A549 (cell line): ENCODE data around the gene NDUFAF2. TPM values are rescaled to one million over a fixed set of nuclear protein-coding genes. Genes with fewer than 3 reads are reported as not detected.
A peak's percentile ranks its signal among the peaks of the same experiment; 100 is the strongest.

ENCODE experiments used
- ATAC-seq, 2 experiments: fragments of 200-7000 bp in 1 of 2; fragments of >200 bp in 1 of 2; cut with Nextera tagmentation in 1 of 2; cut with Tn5 transposase in 1 of 2; 3 replicates each; pipeline versions ENCODE4 v1.8.0 to v1.9.1; 2018 to 2020; ENCODE audit warnings: mild to moderate bottlenecking in 1 of 2, moderate library complexity in 1 of 2
- CTCF ChIA-PET: fragments of 300-600 bp; sonication (Branson Sonifier 250); formaldehyde crosslinking; extraction: SDS; loops from one replicate; lab custom pipeline; 2021; ENCODE audit warnings: antibody characterized with exemption, inconsistent platforms; lab: Yijun Ruan, JAX
- POLR2A ChIA-PET: fragments of 350-600 bp; formaldehyde crosslinking; extraction: SDS; loops from one replicate; lab custom pipeline; 2021; ENCODE audit warnings: antibody characterized with exemption, inconsistent platforms; lab: Yijun Ruan, JAX
- DNase-seq, 2 experiments: peaks; one replicate each; pipeline versions ENCODE4 v3.0.0 to v3.0.0-alpha.2; 2011 to 2016; ENCODE audit warnings: low read depth in 1 of 2, low spot score in 1 of 2
- FAIRE-seq: peaks from 2 replicates; lab custom pipeline; 2011; peaks lifted over from hg19 to GRCh38; lab: Jason Lieb, UNC
- H3K27ac ChIP-seq, 2 experiments: fragments of >200 bp; sonication (Bioruptor Twin); formaldehyde crosslinking; 3 replicates each; pipeline ENCODE4 v1.5.1; 2016 to 2017
- H3K4me1 ChIP-seq: fragments of >200 bp; sonication (Bioruptor Twin); formaldehyde crosslinking; 3 replicates; pipeline ENCODE4 v1.6.1; 2016
- H3K4me2 ChIP-seq: fragments of >200 bp; sonication (Bioruptor Twin); formaldehyde crosslinking; 3 replicates; pipeline ENCODE4 v1.6.1; 2016
- H3K4me3 ChIP-seq: fragments of >200 bp; sonication (Bioruptor Twin); formaldehyde crosslinking; 3 replicates; pipeline ENCODE4 v1.5.1; 2016
- H3K9me3 ChIP-seq: fragments of >200 bp; sonication (Bioruptor Twin); formaldehyde crosslinking; 3 replicates; pipeline ENCODE4 v1.6.1; 2016
- CBX8 ChIP-seq: fragments of 200-600 bp; sonication (generic); IDR thresholded peaks from 2 replicates; pipeline ENCODE4 v1.6.1; 2016
- CHD2 ChIP-seq: fragments of 150-350 bp; IDR thresholded peaks from 2 replicates; pipeline ENCODE4 v1.6.1; 2014; ENCODE audit warnings: low read length; ENCODE audit not compliant: partially characterized antibody
- EP300 ChIP-seq, 2 experiments: fragments of >200 bp; sonication (Bioruptor Twin); formaldehyde crosslinking; IDR thresholded peaks; 2 replicates in 1 of 2; 3 replicates in 1 of 2; pipeline ENCODE4 v1.6.1; 2016 to 2017
- MAFK ChIP-seq: fragments of 450-650 bp; IDR thresholded peaks from 2 replicates; pipeline ENCODE4 v1.6.1; 2014; ENCODE audit not compliant: partially characterized antibody
- PHF8 ChIP-seq: fragments of 200-600 bp; sonication (generic); IDR thresholded peaks from 2 replicates; pipeline ENCODE4 v1.6.1; 2016; ENCODE audit warnings: low read depth, mild to moderate bottlenecking, antibody characterized with exemption, moderate library complexity, borderline replicate concordance
- RAD21 ChIP-seq, 2 experiments: fragments of >200 bp in 1 of 2; sonication (Bioruptor Twin) in 1 of 2; formaldehyde crosslinking in 1 of 2; IDR thresholded peaks in 1 of 2; conservative IDR thresholded peaks in 1 of 2; 2 replicates in 1 of 2; 3 replicates in 1 of 2; pipeline ENCODE4 v1.6.1; 2012 to 2018; ENCODE audit warnings: inconsistent platforms in 1 of 2
- SMC3 ChIP-seq: fragments of >200 bp; sonication (Bioruptor Twin); formaldehyde crosslinking; IDR thresholded peaks from 3 replicates; pipeline ENCODE4 v1.6.1; 2018; ENCODE audit warnings: inconsistent platforms
- SREBF2 ChIP-seq: fragments of 450-650 bp; IDR thresholded peaks from 2 replicates; pipeline ENCODE4 v1.6.1; 2014; ENCODE audit warnings: mild to moderate bottlenecking, moderate library complexity
- TP53 ChIP-seq: fragments of 250-450 bp; sonication (Bioruptor Pico); IDR thresholded peaks from 2 replicates; pipeline ENCODE4 v1.5.0; 2021; ENCODE audit warnings: mild to moderate bottlenecking, moderate library complexity
- WGBS: methylation state at CpG from one replicate; pipeline ENCODE4 v1.1.6; 2017; ENCODE audit errors: missing lambda C conversion rate; 5-methylcytosine and 5-hydroxymethylcytosine counted together
- polyA plus RNA-seq, 4 experiments: library from polyadenylated mRNA; depleted of rRNA in 3 of 4; stranded (reverse); fragments of >200 nt; fragmentation: RNase III in 1 of 4; extraction: RNeasy Plus Mini Kit Qiagen cat#74134 plus additional on column Dnase treatment in 1 of 4; gene quantifications; 2 replicates in 3 of 4; 3 replicates in 1 of 4; pipeline ENCODE4 v1.2.3, GENCODE V29; 2011 to 2017
- TF ChIP-seq, protein P1 (sequence below): fragments of >200 bp; sonication (Bioruptor Twin); formaldehyde crosslinking; IDR thresholded peaks from 3 replicates; pipeline ENCODE4 v1.5.1; 2016
- TF ChIP-seq, protein P2 (sequence below): IDR thresholded peaks from 2 replicates; pipeline ENCODE4 v1.6.1; 2012

The NDUFAF2 gene
- polyA plus RNA-seq, 2 of the 4 experiments (the other 2 are of a cell fraction), result 66.1 to 83.7 TPM

DNA sequence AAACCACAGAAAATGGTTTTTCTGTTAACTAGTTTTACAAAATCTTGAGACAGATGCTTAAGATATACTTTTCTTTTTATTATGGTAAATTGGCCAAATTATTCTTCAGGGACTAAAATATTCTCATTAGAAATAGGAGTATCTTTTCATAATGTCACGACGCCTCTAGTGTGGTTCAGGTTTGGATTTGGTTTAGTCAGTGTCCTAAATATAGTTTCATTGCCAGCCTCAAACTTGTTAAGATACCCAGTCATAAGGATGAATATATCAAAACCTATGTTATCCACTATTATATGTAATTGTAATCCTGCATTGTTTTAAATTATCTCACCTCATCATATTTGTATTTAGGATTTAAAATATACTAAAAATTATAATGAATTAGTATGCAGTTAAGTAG lies 13.7 kb downstream of the NDUFAF2 start:
- TF ChIP-seq, protein P1, sequence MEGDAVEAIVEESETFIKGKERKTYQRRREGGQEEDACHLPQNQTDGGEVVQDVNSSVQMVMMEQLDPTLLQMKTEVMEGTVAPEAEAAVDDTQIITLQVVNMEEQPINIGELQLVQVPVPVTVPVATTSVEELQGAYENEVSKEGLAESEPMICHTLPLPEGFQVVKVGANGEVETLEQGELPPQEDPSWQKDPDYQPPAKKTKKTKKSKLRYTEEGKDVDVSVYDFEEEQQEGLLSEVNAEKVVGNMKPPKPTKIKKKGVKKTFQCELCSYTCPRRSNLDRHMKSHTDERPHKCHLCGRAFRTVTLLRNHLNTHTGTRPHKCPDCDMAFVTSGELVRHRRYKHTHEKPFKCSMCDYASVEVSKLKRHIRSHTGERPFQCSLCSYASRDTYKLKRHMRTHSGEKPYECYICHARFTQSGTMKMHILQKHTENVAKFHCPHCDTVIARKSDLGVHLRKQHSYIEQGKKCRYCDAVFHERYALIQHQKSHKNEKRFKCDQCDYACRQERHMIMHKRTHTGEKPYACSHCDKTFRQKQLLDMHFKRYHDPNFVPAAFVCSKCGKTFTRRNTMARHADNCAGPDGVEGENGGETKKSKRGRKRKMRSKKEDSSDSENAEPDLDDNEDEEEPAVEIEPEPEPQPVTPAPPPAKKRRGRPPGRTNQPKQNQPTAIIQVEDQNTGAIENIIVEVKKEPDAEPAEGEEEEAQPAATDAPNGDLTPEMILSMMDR, result no peak
- TF ChIP-seq, protein P2, sequence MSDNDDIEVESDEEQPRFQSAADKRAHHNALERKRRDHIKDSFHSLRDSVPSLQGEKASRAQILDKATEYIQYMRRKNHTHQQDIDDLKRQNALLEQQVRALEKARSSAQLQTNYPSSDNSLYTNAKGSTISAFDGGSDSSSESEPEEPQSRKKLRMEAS, result no peak
- no peak for TF ChIP-seq SREBF2
- no peak for TF ChIP-seq EP300 (IDR thresholded peaks at IDR 0.05)
- H3K27ac ChIP-seq, result no peak overlapping the region
- peaks cover 10% of the 10 kb centered on the region; the same call in 2 of the 3 replicates for H3K9me3 ChIP-seq
- DNase-seq, result no peak
- WGBS, result 92% methylated on average over 2 of the region's 2 CpGs
- ATAC-seq, result no peak
- CTCF ChIA-PET, result interaction anchor here (0.6 to 2.3 kb wide), 15 partner anchors 8 to 993 kb away, joined by 3 to 9 read pairs (median 4); no protein-coding TSS in a partner anchor
- POLR2A ChIA-PET, result interaction anchor here (0.7 to 1.1 kb wide), 2 partner anchors 13 to 373 kb away, joined by 4 to 5 read pairs; partner anchors contain the start of genes ERCC8, NDUFAF2 and ZSWIM6
- H3K4me1 ChIP-seq, result peaks cover 4% of the 10 kb centered on the region; the same call in 2 of the 3 replicates
- H3K4me3 ChIP-seq, result no peak overlapping the region
- no peak for FAIRE-seq
- no peak overlapping the region for H3K4me2 ChIP-seq

DNA sequence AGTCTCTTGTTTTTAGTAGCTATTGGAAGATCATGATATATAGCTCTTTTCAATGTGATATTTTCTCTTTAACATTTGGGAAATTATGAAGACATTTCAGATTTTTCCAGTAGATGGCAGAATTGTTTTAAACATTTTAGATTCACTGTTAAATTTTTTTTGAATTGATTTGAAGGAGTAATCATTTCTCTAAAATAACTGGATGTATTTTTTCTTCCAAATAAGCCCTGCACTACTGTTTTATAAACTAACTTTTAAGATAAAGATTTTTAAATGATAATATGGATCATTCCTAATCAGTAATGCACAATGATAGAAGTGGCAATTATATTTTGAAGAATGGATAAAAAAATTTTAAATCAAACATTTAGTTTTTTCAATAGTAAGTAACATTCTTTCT lies 14.2 kb downstream of the NDUFAF2 start:
- Histone ChIP-seq H3K4me2 (no peak overlapping the region), H3K9me3 (peaks cover 10% of the 10 kb centered on the region; the same call in 2 of the 3 replicates), H3K4me1 (peaks cover 4% of the 10 kb centered on the region; the same call in 2 of the 3 replicates), H3K4me3 (no peak overlapping the region)
- ChIA-PET POLR2A (interaction anchor here (0.7 to 1.1 kb wide), 2 partner anchors 14 to 373 kb away, joined by 4 to 5 read pairs; partner anchors contain the start of genes ERCC8, NDUFAF2 and ZSWIM6), CTCF (interaction anchor here (0.6 to 2.3 kb wide), 17 partner anchors 9 to 992 kb away, joined by 3 to 9 read pairs (median 4); no protein-coding TSS in a partner anchor)
- FAIRE-seq (peak; percentile 36), ATAC-seq (no peak)
- TF ChIP-seq, protein P1, result peak; percentile 41; the same call in 2 of the 3 replicates
- TF ChIP-seq CHD2 (no peak), SMC3 (peak; percentile 40; the same call in 2 of the 3 replicates), RAD21 (conservative IDR thresholded peaks at IDR 0.05 in 1 of 2, IDR thresholded peaks at IDR 0.05 in 1 of 2) (peak; percentile 54 to 67), CBX8 (no peak)
- TF ChIP-seq, all 56 proteins: peak for 3
- peak in 1 of 2 experiments; percentile 21 for DNase-seq
- no peak overlapping the region for H3K27ac ChIP-seq

DNA sequence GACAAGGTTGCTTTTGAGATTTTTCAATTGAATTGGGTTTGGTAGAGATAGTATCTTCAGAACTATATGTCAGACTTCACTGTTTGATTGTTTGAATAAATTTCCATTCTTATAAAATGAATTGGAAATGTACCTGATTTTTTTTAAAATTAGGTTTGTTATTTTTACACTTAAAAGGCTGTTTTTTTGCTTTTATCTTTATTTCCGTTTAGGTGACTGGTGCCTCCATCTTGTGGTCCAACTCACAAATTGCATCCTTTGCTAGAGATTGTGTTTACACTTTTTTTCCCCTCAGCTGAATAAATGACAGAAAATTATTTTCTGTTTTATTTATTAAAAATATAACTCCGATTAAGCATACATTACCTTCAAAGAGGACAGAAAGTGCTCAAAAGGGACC lies 15.6 kb downstream of the NDUFAF2 start:
- Histone ChIP-seq H3K4me1 (peaks cover 4% of the 10 kb centered on the region; the same call in 2 of the 3 replicates), H3K4me2 (no peak overlapping the region), H3K27ac (no peak overlapping the region), H3K4me3 (no peak overlapping the region), H3K9me3 (peaks cover 2% of the 10 kb centered on the region; the same call in 1 of the 3 replicates)
- ChIA-PET POLR2A (no interaction called here), CTCF (interaction anchor here (0.7 to 2.3 kb wide), 5 partner anchors 33 to 979 kb away, joined by 3 to 7 read pairs (median 3); no protein-coding TSS in a partner anchor)
- WGBS, result 19% methylated on average over 2 of the region's 2 CpGs
- FAIRE-seq, result peak; percentile 87
- DNase-seq, result peak in 1 of 2 experiments; percentile 11
- ATAC-seq, result no peak
- peak; percentile 32; the same call in 2 of the 3 replicates for TF ChIP-seq SMC3
- TF ChIP-seq PHF8, result no peak
- no peak for TF ChIP-seq MAFK
- TF ChIP-seq, protein P1, result peak; percentile 44; the same call in 2 of the 3 replicates
- no peak for TF ChIP-seq TP53
- peak; percentile 23 to 48; a peak in 4 of 5 replicates for TF ChIP-seq RAD21 (conservative IDR thresholded peaks at IDR 0.05 in 1 of 2, IDR thresholded peaks at IDR 0.05 in 1 of 2)
- TF ChIP-seq, all 56 proteins: peak for 3
